WTC11 (cell line): Measurements from ENCODE around the gene LIMK1.

Source experiments
- CTCF ChIP-seq: fragments of 200-600 bp; IDR thresholded peaks from 2 replicates; pipeline ENCODE4 v1.8.0; 2022; ENCODE audit warnings: antibody characterized with exemption
- HMGA2 ChIP-seq: fragments of 250-450 bp; sonication (Bioruptor Pico); IDR thresholded peaks from 2 replicates; pipeline ENCODE4 v1.4.0; 2021; ENCODE audit warnings: mild to moderate bottlenecking, moderate library complexity
- SP1 ChIP-seq: sonication (generic); formaldehyde crosslinking; conservative IDR thresholded peaks from 2 replicates; pipeline ENCODE4 v1.8.1; 2022; ENCODE audit warnings: missing genetic modification reagents
- TF ChIP-seq, protein P1 (sequence below): sonication (generic); formaldehyde crosslinking; IDR thresholded peaks from 2 replicates; pipeline ENCODE4 v1.8.0; 2022; ENCODE audit warnings: mild to moderate bottlenecking, missing genetic modification reagents

GRCh38 chr7:74064696-74065095 is 18.9 kb upstream of the LIMK1 start:
- TF ChIP-seq CTCF (no peak), SP1 (no peak), HMGA2 (CRISPR knock-in tag) (no peak)
- TF ChIP-seq, protein P1, sequence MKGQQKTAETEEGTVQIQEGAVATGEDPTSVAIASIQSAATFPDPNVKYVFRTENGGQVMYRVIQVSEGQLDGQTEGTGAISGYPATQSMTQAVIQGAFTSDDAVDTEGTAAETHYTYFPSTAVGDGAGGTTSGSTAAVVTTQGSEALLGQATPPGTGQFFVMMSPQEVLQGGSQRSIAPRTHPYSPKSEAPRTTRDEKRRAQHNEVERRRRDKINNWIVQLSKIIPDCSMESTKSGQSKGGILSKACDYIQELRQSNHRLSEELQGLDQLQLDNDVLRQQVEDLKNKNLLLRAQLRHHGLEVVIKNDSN (CRISPR knock-in tag): no peak
